Lower leg skin (tissue), 4 donors: Measurements from ENCODE around the gene E2F2. TPM values are rescaled to one million over a fixed set of nuclear protein-coding genes. Genes with fewer than 3 reads are reported as not detected.

Experiments
- DNase-seq, 2 donors: peaks; one replicate each; pipeline ENCODE4 v3.0.0-alpha.2; 2019; ENCODE audit warnings: low spot score in 2 of 2
- H3K4me3 ChIP-seq: fragments of 200-600 bp; sonication (generic); 2 replicates; pipeline ENCODE4 v1.5.1; 2017; ENCODE audit warnings: mild to moderate bottlenecking, low read depth; ENCODE audit not compliant: poor library complexity, severe bottlenecking
- CTCF ChIP-seq, 3 donors: fragments of 450-650 bp; IDR thresholded peaks; one replicate each; pipeline ENCODE4 v1.5.1; 2016; ENCODE audit warnings: antibody characterized with exemption in 3 of 3, mild to moderate bottlenecking in 3 of 3, moderate library complexity in 2 of 3
- POLR2A ChIP-seq, 2 donors: fragments of 450-650 bp; IDR thresholded peaks; one replicate each; pipeline ENCODE4 v1.6.1; 2016 to 2017; ENCODE audit warnings: antibody characterized with exemption in 2 of 2, mild to moderate bottlenecking in 1 of 2, moderate library complexity in 1 of 2
- WGBS, 2 donors: methylation state at CpG; one replicate each; pipeline ENCODE4 v1.1.5; 2018; 5-methylcytosine and 5-hydroxymethylcytosine counted together
- intact Hi-C: fragments of 100-400 bp; cut with DNase I; formaldehyde crosslinking; loops from one replicate; pipeline ENCODE4 v1.15.0; 2023; ENCODE audit warnings: low total_unique reads
- total RNA-seq, 4 donors: library from RNA; depleted of rRNA; stranded (reverse); fragments of >200 nt; gene quantifications; one replicate each; pipeline ENCODE4 v1.1.0, GENCODE V29; 2016

The E2F2 gene
- total RNA-seq, 4 donors from 2014 or later = 6.0 to 12.1 (median 9.0) TPM

GRCh38 chr1:23554481-23555269, 23.6 kb upstream of the E2F2 start:
- no peak for TF ChIP-seq CTCF (IDR thresholded peaks at IDR 0.05)
- peak in 1 of 2 donors; percentile 20 for TF ChIP-seq POLR2A (IDR thresholded peaks at IDR 0.05)
- DNase-seq = peak; percentile 61 to 96
- WGBS, 2 donors = 0 to 1% methylated on average over 41 to 48 of the region's 81 CpGs
- intact Hi-C loops = loop anchor here (5.0 kb wide), 1 partner anchor 38 kb away; no protein-coding TSS in a partner anchor
- H3K4me3 ChIP-seq = peak overlapping the region; percentile 41

DNA sequence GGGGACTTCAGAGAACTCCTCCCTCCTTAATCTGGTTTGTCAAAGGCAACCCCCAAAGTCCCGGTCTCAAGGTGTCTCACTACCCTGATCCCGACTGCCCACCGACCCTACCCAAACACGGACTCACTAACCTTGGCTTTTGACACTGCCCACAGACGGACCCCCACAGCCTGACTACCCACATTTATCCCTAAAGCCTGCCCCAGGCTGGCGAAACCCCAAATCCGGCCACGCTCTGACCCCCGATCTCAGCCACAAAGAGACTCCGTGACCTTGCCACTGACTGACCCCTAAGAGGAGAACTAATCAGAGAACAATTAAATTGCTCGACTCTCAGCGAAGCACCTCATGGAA, 23.1 kb upstream of the E2F2 start:
- intact Hi-C loops = no loop called here
- peak overlapping the region; percentile 41 for H3K4me3 ChIP-seq
- 54 to 55% methylated on average over 12 of the region's 12 CpGs for WGBS, 2 donors
- DNase-seq = peak in 1 of 2 donors; percentile 91
- no peak for TF ChIP-seq CTCF (IDR thresholded peaks at IDR 0.05)
- no peak for TF ChIP-seq POLR2A (IDR thresholded peaks at IDR 0.05)

DNA sequence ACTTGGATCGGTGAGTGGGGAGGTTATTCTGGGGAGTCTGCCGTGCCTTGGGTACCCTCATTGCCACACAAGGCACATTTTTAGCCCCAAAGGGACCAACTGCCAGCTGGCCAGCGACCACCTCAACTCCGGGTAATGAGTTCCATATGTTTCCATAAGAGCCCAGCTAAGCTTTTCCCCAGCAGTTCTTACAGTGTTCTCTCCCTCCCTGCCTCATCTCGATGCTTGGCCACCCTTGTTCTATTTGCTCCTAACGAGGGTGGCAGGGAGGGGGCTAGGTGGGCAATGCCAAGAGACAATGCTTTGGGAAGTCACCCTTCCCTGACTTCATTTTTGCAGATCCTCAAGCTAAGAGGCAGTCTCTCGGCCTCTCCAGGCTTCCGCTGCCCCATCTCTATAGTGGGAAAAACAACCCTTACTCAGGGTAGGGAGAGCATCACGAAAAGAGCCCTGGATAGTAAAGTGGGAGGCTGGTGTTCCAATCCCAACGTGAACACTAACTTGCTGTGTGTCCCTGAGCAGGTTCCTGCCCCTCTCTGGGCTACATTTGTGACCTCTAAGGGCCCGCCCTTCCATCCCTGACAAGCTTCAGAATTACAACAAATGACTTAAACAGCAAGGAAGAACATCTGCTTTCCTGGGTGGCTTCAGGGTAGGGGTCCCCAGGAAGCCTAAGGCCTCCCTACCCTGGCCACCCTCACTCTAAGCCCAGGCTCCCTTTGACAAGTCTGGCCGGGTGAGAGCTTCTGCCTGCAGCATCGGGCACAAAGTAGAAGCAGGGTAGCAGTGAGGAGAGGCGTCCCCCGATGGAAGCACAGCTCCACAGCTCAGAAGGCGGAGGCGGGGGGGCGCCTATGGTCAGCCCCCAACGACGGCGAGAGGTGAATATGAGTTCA, 22.4 kb upstream of the E2F2 start:
- DNase-seq = no peak
- TF ChIP-seq POLR2A (IDR thresholded peaks at IDR 0.05) (no peak), CTCF (IDR thresholded peaks at IDR 0.05) (no peak)
- 75 to 78% methylated on average over 21 of the region's 21 CpGs for WGBS, 2 donors
- no peak overlapping the region for H3K4me3 ChIP-seq
- intact Hi-C loops = no loop called here

DNA sequence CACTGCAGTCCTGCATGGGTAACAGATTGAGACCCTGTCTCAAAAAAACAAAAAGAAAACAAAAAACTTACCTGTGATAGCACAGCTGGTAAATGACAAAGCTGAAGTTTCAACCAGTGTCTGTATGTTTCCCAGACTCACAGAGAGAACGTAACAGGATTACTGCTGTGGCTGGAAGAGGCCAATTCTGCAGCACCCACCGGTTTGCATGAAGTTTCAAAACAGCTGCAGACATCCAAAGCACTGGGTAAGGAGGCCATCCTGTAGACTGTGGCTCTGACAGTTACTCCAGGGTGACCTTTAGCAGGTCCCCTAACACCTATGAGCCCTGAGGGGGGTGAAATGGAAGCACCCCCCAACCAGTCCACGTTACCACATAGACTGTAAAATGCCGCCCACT, 20.8 kb upstream of the E2F2 start:
- H3K4me3 ChIP-seq = no peak overlapping the region
- intact Hi-C loops = no loop called here
- DNase-seq = no peak
- 87 to 91% methylated on average over 4 of the region's 4 CpGs for WGBS, 2 donors
- TF ChIP-seq POLR2A (IDR thresholded peaks at IDR 0.05) = no peak
- TF ChIP-seq CTCF (IDR thresholded peaks at IDR 0.05) = no peak

DNA sequence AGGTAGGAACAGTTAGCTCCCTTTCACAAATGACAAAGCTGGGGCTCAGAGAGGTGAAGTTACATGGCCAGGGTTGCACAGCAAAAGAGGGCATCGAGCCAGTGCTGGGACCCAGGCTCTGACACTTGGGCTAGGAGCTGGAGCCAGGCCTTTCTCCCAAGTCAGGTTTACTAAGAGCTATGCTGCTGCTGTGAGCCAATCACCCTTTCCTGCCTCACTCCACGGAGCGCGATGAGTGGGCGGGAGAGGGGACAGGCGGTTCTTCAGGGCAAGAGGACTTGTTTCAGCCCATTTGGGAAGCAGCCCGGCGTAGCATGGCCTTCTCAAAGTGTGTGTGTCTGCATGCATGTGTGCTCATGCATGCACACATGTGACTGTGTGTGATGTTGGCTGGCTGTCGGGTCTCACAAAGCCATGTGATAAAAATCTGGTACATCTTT, 17.7 kb upstream of the E2F2 start:
- TF ChIP-seq CTCF (IDR thresholded peaks at IDR 0.05) (no peak), POLR2A (IDR thresholded peaks at IDR 0.05) (no peak)
- intact Hi-C loops = no loop called here
- DNase-seq = peak in 1 of 2 donors; percentile 94

More for the DNA sequence above, 17.7 kb upstream of the E2F2 start:
- H3K4me3 ChIP-seq = no peak overlapping the region
- WGBS, 2 donors = 29 to 34% methylated on average over 9 of the region's 9 CpGs
